K562 (cell line): ENCODE data around the gene HLA-DOA. TPM values are rescaled to one million over a fixed set of nuclear protein-coding genes. Genes with fewer than 3 reads are reported as not detected.

Source experiments
- ARNT ChIP-seq, 2 experiments: fragments of 450-650 bp; IDR thresholded peaks; 2 replicates each; pipeline ENCODE4 v1.6.1; 2016; ENCODE audit warnings: mild to moderate bottlenecking in 1 of 2
- BCL6 ChIP-seq: fragments of 250-450 bp; sonication (Bioruptor Pico); IDR thresholded peaks from 2 replicates; pipeline ENCODE4 v1.4.0; 2020
- KHSRP ChIP-seq: fragments of 450-650 bp; IDR thresholded peaks from 2 replicates; pipeline ENCODE4 v1.6.1; 2017
- MBD1 ChIP-seq: fragments of 250-450 bp; sonication (Bioruptor Pico); IDR thresholded peaks from 2 replicates; pipeline ENCODE4 v1.8.0; 2022; ENCODE audit warnings: inconsistent platforms
- NFXL1 ChIP-seq: fragments of 450-650 bp; formaldehyde crosslinking; IDR thresholded peaks from 2 replicates; pipeline ENCODE4 v1.4.0; 2021; ENCODE audit warnings: mild to moderate bottlenecking
- PHF20 ChIP-seq: fragments of 450-650 bp; IDR thresholded peaks from 2 replicates; pipeline ENCODE4 v1.6.1; 2018; ENCODE audit not compliant: partially characterized antibody
- PURB ChIP-seq: sonication (generic); formaldehyde crosslinking; IDR thresholded peaks from 2 replicates; pipeline ENCODE4 v1.9.0; 2021; ENCODE audit warnings: low read depth, mild to moderate bottlenecking, missing genetic modification reagents
- STAT5B ChIP-seq: fragments of 250-450 bp; sonication (Bioruptor Pico); IDR thresholded peaks from 2 replicates; pipeline ENCODE4 v1.8.0; 2021; ENCODE audit warnings: mild to moderate bottlenecking, inconsistent platforms
- TSHZ1 ChIP-seq: fragments of 250-450 bp; sonication (Bioruptor Pico); IDR thresholded peaks from 2 replicates; pipeline ENCODE4 v1.4.0; 2020; ENCODE audit warnings: mild to moderate bottlenecking, moderate library complexity
- ZBED1 ChIP-seq: IDR thresholded peaks from 2 replicates; pipeline ENCODE4 v1.6.1; 2014
- ZNF354B ChIP-seq: fragments of 250-450 bp; sonication (Bioruptor Pico); IDR thresholded peaks from 2 replicates; pipeline ENCODE4 v1.4.0; 2020
- ZNF561 ChIP-seq: fragments of 450-650 bp; formaldehyde crosslinking; conservative IDR thresholded peaks from 2 replicates; pipeline ENCODE4 v1.4.0; 2020; ENCODE audit warnings: mild to moderate bottlenecking, moderate library complexity
- ZNF668 ChIP-seq: fragments of 250-450 bp; sonication (Bioruptor Pico); IDR thresholded peaks from 2 replicates; pipeline ENCODE4 v1.8.0; 2022; ENCODE audit warnings: mild to moderate bottlenecking, inconsistent platforms
- ZNF77 ChIP-seq: fragments of 250-450 bp; sonication (Bioruptor Pico); IDR thresholded peaks from 2 replicates; pipeline ENCODE4 v1.5.0; 2020
- polyA plus RNA-seq, 8 experiments: library from polyadenylated mRNA; depleted of rRNA in 4 of 8; stranded (reverse) in 5 of 8; unstranded in 3 of 8; fragments of >200 nt; fragmentation: Nextera tagmentation in 2 of 8; fragmentation: Illumina TruSeq in 1 of 8; extraction: Ambion mirVana in 2 of 8; extraction: Trizol in 1 of 8; gene quantifications; 2 replicates each; pipeline versions ENCODE4 v1.2.1 to v1.2.3, GENCODE V29; 2011 to 2014; ENCODE audit warnings: inconsistent platforms in 1 of 8, missing spikeins in 1 of 8
- total RNA-seq, 7 experiments: library from RNA; depleted of rRNA in 6 of 7; stranded (reverse); fragments of >200 nt in 6 of 7; fragmentation: Illumina TruSeq in 2 of 7; extraction: Trizol in 2 of 7; gene quantifications; 2 replicates each; pipeline versions ENCODE4 v1.2.1 to v1.2.3, GENCODE V29; 2011 to 2021; ENCODE audit warnings: low replicate concordance in 1 of 7
- TF ChIP-seq, protein P1 (sequence below): sonication (generic); formaldehyde crosslinking; IDR thresholded peaks from 2 replicates; pipeline ENCODE4 v1.8.0; 2023; ENCODE audit warnings: mild to moderate bottlenecking, missing genetic modification reagents
- TF ChIP-seq, protein P2 (sequence below): fragments of 250-450 bp; sonication (Bioruptor Pico); IDR thresholded peaks from 2 replicates; pipeline ENCODE4 v1.5.0; 2021; ENCODE audit warnings: mild to moderate bottlenecking, borderline replicate concordance

The HLA-DOA gene
- total and polyA plus RNA-seq, 9 of the 15 experiments (the other 6 are each of a cell fraction or from before 2014, with no cell fraction given), result 0.07 TPM; not detected in 8

GRCh38 chr6:32972353-32973143 lies 36.8 kb downstream of the HLA-DOA start (continued):
- TF ChIP-seq MBD1 (CRISPR knock-in tag) (no peak), PHF20 (no peak), ZBED1 (peak; percentile 74; the same call in 1 of the 2 replicates), KHSRP (no peak), ZNF561 (CRISPR knock-in tag) (no peak; the same call in 1 of the 2 replicates), ARNT (IDR thresholded peaks at IDR 0.05) (no peak; a peak in 1 of 4 replicates), ZNF77 (CRISPR knock-in tag) (no peak), STAT5B (CRISPR knock-in tag) (no peak), ZNF668 (no peak), TSHZ1 (no peak), ZNF354B (no peak), BCL6 (CRISPR knock-in tag) (peak; percentile 19; the same call in 1 of the 2 replicates), PURB (CRISPR knock-in tag) (no peak), NFXL1 (CRISPR knock-in tag) (no peak)
- TF ChIP-seq, protein P1, sequence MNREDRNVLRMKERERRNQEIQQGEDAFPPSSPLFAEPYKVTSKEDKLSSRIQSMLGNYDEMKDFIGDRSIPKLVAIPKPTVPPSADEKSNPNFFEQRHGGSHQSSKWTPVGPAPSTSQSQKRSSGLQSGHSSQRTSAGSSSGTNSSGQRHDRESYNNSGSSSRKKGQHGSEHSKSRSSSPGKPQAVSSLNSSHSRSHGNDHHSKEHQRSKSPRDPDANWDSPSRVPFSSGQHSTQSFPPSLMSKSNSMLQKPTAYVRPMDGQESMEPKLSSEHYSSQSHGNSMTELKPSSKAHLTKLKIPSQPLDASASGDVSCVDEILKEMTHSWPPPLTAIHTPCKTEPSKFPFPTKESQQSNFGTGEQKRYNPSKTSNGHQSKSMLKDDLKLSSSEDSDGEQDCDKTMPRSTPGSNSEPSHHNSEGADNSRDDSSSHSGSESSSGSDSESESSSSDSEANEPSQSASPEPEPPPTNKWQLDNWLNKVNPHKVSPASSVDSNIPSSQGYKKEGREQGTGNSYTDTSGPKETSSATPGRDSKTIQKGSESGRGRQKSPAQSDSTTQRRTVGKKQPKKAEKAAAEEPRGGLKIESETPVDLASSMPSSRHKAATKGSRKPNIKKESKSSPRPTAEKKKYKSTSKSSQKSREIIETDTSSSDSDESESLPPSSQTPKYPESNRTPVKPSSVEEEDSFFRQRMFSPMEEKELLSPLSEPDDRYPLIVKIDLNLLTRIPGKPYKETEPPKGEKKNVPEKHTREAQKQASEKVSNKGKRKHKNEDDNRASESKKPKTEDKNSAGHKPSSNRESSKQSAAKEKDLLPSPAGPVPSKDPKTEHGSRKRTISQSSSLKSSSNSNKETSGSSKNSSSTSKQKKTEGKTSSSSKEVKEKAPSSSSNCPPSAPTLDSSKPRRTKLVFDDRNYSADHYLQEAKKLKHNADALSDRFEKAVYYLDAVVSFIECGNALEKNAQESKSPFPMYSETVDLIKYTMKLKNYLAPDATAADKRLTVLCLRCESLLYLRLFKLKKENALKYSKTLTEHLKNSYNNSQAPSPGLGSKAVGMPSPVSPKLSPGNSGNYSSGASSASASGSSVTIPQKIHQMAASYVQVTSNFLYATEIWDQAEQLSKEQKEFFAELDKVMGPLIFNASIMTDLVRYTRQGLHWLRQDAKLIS (CRISPR knock-in tag), result no peak; the same call in none of the 2 replicates
- TF ChIP-seq, protein P2, sequence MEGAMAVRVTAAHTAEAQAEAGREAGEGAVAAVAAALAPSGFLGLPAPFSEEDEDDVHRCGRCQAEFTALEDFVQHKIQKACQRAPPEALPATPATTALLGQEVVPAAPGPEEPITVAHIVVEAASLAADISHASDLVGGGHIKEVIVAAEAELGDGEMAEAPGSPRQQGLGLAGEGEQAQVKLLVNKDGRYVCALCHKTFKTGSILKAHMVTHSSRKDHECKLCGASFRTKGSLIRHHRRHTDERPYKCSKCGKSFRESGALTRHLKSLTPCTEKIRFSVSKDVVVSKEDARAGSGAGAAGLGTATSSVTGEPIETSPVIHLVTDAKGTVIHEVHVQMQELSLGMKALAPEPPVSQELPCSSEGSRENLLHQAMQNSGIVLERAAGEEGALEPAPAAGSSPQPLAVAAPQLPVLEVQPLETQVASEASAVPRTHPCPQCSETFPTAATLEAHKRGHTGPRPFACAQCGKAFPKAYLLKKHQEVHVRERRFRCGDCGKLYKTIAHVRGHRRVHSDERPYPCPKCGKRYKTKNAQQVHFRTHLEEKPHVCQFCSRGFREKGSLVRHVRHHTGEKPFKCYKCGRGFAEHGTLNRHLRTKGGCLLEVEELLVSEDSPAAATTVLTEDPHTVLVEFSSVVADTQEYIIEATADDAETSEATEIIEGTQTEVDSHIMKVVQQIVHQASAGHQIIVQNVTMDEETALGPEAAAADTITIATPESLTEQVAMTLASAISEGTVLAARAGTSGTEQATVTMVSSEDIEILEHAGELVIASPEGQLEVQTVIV (CRISPR knock-in tag), result no peak
